Right lobe of liver (tissue), 4 donors: ENCODE results near the gene MARK4.

Source experiments
- POLR2A ChIP-seq: fragments of 450-650 bp; IDR thresholded peaks from one replicate; pipeline ENCODE4 v1.6.1; 2017; ENCODE audit warnings: antibody characterized with exemption, mild to moderate bottlenecking
- TF ChIP-seq, protein P1 (sequence below), 4 donors: fragments of 200-600 bp in 3 of 4; fragments of 450-650 bp in 1 of 4; IDR thresholded peaks; one replicate each; pipeline versions ENCODE4 v1.5.1 to v1.8.0; 2016 to 2022; ENCODE audit warnings: antibody characterized with exemption in 4 of 4, mild to moderate bottlenecking in 2 of 4
- donor health status: DM: no; HTN: no; CAD: no.
- donor health status: DM: no; HTN: no; CAD: no.
- donor health status: DM: no; HTN: yes; CAD: no.

- TF ChIP-seq, protein P1, sequence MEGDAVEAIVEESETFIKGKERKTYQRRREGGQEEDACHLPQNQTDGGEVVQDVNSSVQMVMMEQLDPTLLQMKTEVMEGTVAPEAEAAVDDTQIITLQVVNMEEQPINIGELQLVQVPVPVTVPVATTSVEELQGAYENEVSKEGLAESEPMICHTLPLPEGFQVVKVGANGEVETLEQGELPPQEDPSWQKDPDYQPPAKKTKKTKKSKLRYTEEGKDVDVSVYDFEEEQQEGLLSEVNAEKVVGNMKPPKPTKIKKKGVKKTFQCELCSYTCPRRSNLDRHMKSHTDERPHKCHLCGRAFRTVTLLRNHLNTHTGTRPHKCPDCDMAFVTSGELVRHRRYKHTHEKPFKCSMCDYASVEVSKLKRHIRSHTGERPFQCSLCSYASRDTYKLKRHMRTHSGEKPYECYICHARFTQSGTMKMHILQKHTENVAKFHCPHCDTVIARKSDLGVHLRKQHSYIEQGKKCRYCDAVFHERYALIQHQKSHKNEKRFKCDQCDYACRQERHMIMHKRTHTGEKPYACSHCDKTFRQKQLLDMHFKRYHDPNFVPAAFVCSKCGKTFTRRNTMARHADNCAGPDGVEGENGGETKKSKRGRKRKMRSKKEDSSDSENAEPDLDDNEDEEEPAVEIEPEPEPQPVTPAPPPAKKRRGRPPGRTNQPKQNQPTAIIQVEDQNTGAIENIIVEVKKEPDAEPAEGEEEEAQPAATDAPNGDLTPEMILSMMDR (IDR thresholded peaks at IDR 0.05) = no peak
- no peak for TF ChIP-seq POLR2A
Measured at GRCh38 chr19:45314708-45315245, 63.7 kb downstream of the MARK4 start.
